Gastrocnemius medialis (tissue), 4 donors: ENCODE measurements around the gene PTGIR.

Experiments used
- POLR2A ChIP-seq, 2 donors: fragments of 450-650 bp; IDR thresholded peaks; one replicate each; pipeline ENCODE4 v1.6.1; 2017; ENCODE audit warnings: antibody characterized with exemption in 2 of 2, mild to moderate bottlenecking in 2 of 2, moderate library complexity in 2 of 2
- TF ChIP-seq, protein P1 (sequence below), 5 experiments: fragments of 450-650 bp in 3 of 5; fragments of 200-600 bp in 2 of 5; sonication (generic) in 2 of 5; IDR thresholded peaks in 4 of 5; conservative IDR thresholded peaks in 1 of 5; 1 replicate in 4 of 5; 2 replicates in 1 of 5; pipeline ENCODE4 v1.5.1; 2016 to 2019; ENCODE audit warnings: antibody characterized with exemption in 5 of 5, mild to moderate bottlenecking in 3 of 5, moderate library complexity in 3 of 5

DNA sequence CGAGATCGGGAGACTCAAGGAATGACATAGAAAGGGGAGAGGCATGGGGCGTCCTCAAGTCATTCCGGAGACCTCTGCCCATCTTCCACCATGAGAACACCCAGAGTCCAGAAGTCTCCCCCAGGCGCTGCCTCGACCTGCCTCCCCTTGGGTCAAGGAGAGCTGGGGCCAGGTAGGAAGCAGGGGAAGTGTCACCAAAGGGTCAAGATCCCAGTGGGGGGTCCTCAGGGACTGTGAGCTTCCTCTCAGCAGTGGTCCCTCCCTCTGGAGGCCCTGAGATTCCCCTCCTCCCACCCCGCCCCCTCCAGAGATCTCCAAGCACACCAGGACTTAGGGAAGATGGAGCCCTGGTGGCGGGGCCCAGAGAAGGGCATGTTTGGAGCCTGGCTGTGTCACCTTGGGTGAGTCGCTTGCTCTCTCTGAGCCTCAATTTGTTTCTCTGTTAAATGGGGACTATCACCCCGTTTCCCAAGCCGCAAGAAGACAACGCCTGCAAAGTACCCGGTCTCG is 35.2 kb upstream of the PTGIR start:
- TF ChIP-seq, protein P1, sequence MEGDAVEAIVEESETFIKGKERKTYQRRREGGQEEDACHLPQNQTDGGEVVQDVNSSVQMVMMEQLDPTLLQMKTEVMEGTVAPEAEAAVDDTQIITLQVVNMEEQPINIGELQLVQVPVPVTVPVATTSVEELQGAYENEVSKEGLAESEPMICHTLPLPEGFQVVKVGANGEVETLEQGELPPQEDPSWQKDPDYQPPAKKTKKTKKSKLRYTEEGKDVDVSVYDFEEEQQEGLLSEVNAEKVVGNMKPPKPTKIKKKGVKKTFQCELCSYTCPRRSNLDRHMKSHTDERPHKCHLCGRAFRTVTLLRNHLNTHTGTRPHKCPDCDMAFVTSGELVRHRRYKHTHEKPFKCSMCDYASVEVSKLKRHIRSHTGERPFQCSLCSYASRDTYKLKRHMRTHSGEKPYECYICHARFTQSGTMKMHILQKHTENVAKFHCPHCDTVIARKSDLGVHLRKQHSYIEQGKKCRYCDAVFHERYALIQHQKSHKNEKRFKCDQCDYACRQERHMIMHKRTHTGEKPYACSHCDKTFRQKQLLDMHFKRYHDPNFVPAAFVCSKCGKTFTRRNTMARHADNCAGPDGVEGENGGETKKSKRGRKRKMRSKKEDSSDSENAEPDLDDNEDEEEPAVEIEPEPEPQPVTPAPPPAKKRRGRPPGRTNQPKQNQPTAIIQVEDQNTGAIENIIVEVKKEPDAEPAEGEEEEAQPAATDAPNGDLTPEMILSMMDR (IDR thresholded peaks at IDR 0.05 in 4 of 5, conservative IDR thresholded peaks at IDR 0.05 in 1 of 5), result no peak
- no peak for TF ChIP-seq POLR2A (IDR thresholded peaks at IDR 0.05)
